CD4-positive, alpha-beta T cell (primary cell): ENCODE measurements around the gene IGFBP4. TPM values are rescaled to one million over a fixed set of nuclear protein-coding genes. Genes with fewer than 3 reads are reported as not detected.

Source experiments
- ATAC-seq: fragments of 200-7000 bp; cut with Tn5 transposase; one replicate; pipeline ENCODE4 v1.10.0; 2022; ENCODE audit warnings: mild to moderate bottlenecking; ENCODE audit not compliant: poor library complexity
- CTCF ChIA-PET: fragments of 350-600 bp; sonication (Branson Sonifier 250); formaldehyde crosslinking; loops from one replicate; lab custom pipeline; 2021; ENCODE audit warnings: antibody characterized with exemption, inconsistent platforms; lab: Charles Lee
- POLR2A ChIA-PET: fragments of 350-600 bp; sonication (Branson Sonifier 250); formaldehyde crosslinking; loops from one replicate; lab custom pipeline; 2021; ENCODE audit warnings: antibody characterized with exemption, inconsistent platforms; lab: Charles Lee
- DNase-seq, 14 experiments: peaks; one replicate each; pipeline ENCODE4 v3.0.0-alpha.2; 2013 to 2020; ENCODE audit warnings: mixed read lengths in 2 of 14
- H3K27ac ChIP-seq, 2 donors: one replicate each; pipeline versions ENCODE4 v1.5.1 to v1.7.0; 2013; ENCODE audit warnings: low read length in 2 of 2, low read depth in 1 of 2, mild to moderate bottlenecking in 1 of 2
- H3K27me3 ChIP-seq, 2 experiments: 1 replicate in 1 of 2; 2 replicates in 1 of 2; pipeline versions ENCODE4 v1.6.1 to v1.7.0; 2013; ENCODE audit warnings: low read length in 2 of 2, control low read depth in 1 of 2, mild to moderate bottlenecking in 1 of 2, moderate library complexity in 1 of 2; ENCODE audit not compliant: insufficient read depth in 2 of 2, control insufficient read depth in 1 of 2
- H3K36me3 ChIP-seq: one replicate; pipeline ENCODE4 v1.6.1; 2013; ENCODE audit warnings: low read length, control low read depth; ENCODE audit not compliant: insufficient read depth
- H3K4me1 ChIP-seq: one replicate; pipeline ENCODE4 v1.6.1; 2013; ENCODE audit warnings: low read length, control low read depth; ENCODE audit not compliant: insufficient read depth
- H3K4me3 ChIP-seq: one replicate; pipeline ENCODE4 v1.5.1; 2013; ENCODE audit warnings: mild to moderate bottlenecking, low read length, moderate library complexity
- H3K9me3 ChIP-seq, 2 experiments: 1 replicate in 1 of 2; 2 replicates in 1 of 2; pipeline versions ENCODE4 v1.6.1 to v1.7.0; 2013; ENCODE audit warnings: low read length in 2 of 2, mild to moderate bottlenecking in 2 of 2, control low read depth in 1 of 2, moderate library complexity in 1 of 2; ENCODE audit not compliant: control insufficient read depth in 1 of 2, insufficient read depth in 1 of 2
- H3K27ac Mint-ChIP-seq: one replicate; pipeline ENCODE4 v1.8.0; 2020; ENCODE audit warnings: mixed read lengths
- H3K27me3 Mint-ChIP-seq: one replicate; pipeline ENCODE4 v1.8.0; 2021; ENCODE audit warnings: mixed read lengths
- H3K36me3 Mint-ChIP-seq: one replicate; pipeline ENCODE4 v1.8.0; 2021; ENCODE audit warnings: low read depth, mixed read lengths
- H3K4me1 Mint-ChIP-seq: one replicate; pipeline ENCODE4 v1.8.0; 2021; ENCODE audit warnings: low read depth, mixed read lengths
- H3K4me3 Mint-ChIP-seq: one replicate; pipeline ENCODE4 v1.8.0; 2020; ENCODE audit warnings: mild to moderate bottlenecking, mixed read lengths
- H3K9me3 Mint-ChIP-seq: one replicate; pipeline ENCODE4 v1.8.0; 2020; ENCODE audit warnings: mixed read lengths
- intact Hi-C, 2 experiments: fragments of 100-400 bp; cut with DNase I in 1 of 2; cut with micrococcal nuclease in 1 of 2; formaldehyde crosslinking; loops; one replicate each; pipeline versions ENCODE4 v1.15.1 to v1.9.0; 2023 to 2025; cut with DNase I, micrococcal nuclease
- total RNA-seq, 174 experiments: library from RNA in 2 of 174; stranded (reverse) in 2 of 174; gene quantifications; one replicate each; pipeline ENCODE4 v1.2.3 and lab custom pipeline; 2021 to 2026
- TF ChIP-seq, protein P1 (sequence below): fragments of 200-600 bp; IDR thresholded peaks from one replicate; pipeline ENCODE4 v1.8.0; 2022; ENCODE audit warnings: antibody characterized with exemption, mild to moderate bottlenecking

The IGFBP4 gene
- total RNA-seq, 2 experiments from 2014 or later, result 2.5 to 2.6 TPM

DNA sequence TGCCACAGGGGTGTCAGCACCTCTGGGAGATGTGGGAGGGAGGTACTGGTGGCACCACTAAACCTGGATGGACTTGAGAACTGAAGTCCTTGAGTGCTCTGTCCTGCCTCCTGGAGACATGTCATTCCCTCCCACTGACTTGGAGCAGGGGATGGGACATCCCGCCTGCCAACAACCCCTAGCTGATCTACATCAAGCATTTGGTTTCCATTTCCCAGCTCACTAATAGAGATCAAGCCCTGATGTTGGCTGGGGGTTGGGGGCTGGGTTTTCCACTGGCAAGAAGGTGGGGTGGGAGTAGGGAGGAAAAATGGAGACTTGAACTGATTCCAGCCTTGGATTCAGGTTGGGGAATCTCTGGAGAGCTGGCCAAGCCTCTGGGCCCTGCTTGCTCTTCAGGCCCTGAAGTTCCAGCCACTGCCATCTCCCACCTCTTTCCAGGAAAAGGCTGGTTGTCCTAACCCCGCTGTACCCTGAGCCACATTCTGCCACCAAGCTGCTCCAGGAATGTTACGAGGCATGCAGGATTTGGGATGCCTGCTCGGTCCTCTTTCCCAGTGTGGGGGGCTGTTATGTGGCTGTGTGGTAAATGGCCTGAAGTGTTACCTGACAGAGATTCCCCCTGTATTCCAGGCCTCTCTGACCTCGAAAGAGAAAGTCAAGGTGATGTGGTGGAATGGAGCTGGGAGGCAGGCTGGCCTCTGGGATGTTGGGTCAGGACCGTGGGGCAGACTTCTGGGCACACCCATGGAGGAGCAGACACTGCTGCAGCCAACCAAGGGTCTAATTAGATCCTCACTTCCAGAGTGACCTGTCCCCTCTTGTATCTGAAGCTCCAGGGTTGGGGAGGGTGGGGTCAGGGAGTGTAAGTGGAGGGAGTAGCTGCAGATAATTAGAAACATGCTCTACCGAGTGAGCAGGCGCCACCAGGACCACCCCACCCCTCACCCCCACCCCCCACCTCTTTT is 16.7 kb downstream of the IGFBP4 start:
- Mint-ChIP-seq H3K9me3 (no peaks in the 10 kb centered on the region), H3K27ac (no peak overlapping the region), H3K4me1 (no peaks in the 10 kb centered on the region), H3K4me3 (no peak overlapping the region), H3K36me3 (no peaks in the 10 kb centered on the region), H3K27me3 (no peaks in the 10 kb centered on the region)
- Histone ChIP-seq H3K27me3 (no peaks in the 10 kb centered on the region), H3K4me3 (no peak overlapping the region), H3K36me3 (no peaks in the 10 kb centered on the region), H3K9me3 (no peaks in the 10 kb centered on the region), H3K4me1 (no peaks in the 10 kb centered on the region), H3K27ac (no peak overlapping the region)
- DNase-seq, result no peak
- POLR2A ChIA-PET, result interaction anchor here (1.1 kb wide), 1 partner anchor 24 kb away, joined by 3 read pairs; no protein-coding TSS in a partner anchor
- CTCF ChIA-PET, result no interaction called here
- TF ChIP-seq, protein P1, sequence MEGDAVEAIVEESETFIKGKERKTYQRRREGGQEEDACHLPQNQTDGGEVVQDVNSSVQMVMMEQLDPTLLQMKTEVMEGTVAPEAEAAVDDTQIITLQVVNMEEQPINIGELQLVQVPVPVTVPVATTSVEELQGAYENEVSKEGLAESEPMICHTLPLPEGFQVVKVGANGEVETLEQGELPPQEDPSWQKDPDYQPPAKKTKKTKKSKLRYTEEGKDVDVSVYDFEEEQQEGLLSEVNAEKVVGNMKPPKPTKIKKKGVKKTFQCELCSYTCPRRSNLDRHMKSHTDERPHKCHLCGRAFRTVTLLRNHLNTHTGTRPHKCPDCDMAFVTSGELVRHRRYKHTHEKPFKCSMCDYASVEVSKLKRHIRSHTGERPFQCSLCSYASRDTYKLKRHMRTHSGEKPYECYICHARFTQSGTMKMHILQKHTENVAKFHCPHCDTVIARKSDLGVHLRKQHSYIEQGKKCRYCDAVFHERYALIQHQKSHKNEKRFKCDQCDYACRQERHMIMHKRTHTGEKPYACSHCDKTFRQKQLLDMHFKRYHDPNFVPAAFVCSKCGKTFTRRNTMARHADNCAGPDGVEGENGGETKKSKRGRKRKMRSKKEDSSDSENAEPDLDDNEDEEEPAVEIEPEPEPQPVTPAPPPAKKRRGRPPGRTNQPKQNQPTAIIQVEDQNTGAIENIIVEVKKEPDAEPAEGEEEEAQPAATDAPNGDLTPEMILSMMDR, result no peak
- intact Hi-C loops, result no loop called here
- ATAC-seq, result no peak

DNA sequence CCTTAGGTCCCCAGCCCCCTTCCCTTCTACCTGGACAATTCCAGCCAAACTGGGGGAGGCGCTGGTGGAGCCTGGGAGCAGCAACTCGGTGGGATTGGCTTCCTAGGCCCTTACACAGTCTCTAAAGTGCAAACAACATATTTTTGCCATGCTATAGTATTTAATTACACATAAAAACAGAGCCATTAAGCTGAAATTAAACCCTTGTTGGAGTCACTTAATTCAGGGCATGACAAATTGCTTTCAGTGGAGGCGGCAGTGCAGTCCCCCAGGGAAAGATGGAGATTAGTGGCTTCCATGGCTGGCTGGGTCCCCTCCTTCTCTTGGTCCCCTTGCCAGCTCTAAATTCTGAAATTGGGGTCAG is 17.3 kb downstream of the IGFBP4 start:
- H3K4me1 ChIP-seq, result no peaks in the 10 kb centered on the region
- H3K9me3 Mint-ChIP-seq, result no peaks in the 10 kb centered on the region
- no peak overlapping the region for H3K4me3 Mint-ChIP-seq
- H3K4me3 ChIP-seq, result no peak overlapping the region
- ATAC-seq (no peak), DNase-seq (no peak)
- TF ChIP-seq, protein P1, result no peak
- H3K27me3 Mint-ChIP-seq, result no peaks in the 10 kb centered on the region
- H3K27ac ChIP-seq, result no peak overlapping the region
- no peaks in the 10 kb centered on the region for H3K9me3 ChIP-seq
- intact Hi-C loops, result no loop called here
- no peaks in the 10 kb centered on the region for H3K27me3 ChIP-seq
- H3K36me3 ChIP-seq, result no peaks in the 10 kb centered on the region
- ChIA-PET POLR2A (interaction anchor here (0.6 to 1.1 kb wide), 2 partner anchors 24 to 188 kb away, joined by 3 read pairs; no protein-coding TSS in a partner anchor), CTCF (no interaction called here)
- H3K36me3 Mint-ChIP-seq, result no peaks in the 10 kb centered on the region
- no peak overlapping the region for H3K27ac Mint-ChIP-seq
- no peaks in the 10 kb centered on the region for H3K4me1 Mint-ChIP-seq

DNA sequence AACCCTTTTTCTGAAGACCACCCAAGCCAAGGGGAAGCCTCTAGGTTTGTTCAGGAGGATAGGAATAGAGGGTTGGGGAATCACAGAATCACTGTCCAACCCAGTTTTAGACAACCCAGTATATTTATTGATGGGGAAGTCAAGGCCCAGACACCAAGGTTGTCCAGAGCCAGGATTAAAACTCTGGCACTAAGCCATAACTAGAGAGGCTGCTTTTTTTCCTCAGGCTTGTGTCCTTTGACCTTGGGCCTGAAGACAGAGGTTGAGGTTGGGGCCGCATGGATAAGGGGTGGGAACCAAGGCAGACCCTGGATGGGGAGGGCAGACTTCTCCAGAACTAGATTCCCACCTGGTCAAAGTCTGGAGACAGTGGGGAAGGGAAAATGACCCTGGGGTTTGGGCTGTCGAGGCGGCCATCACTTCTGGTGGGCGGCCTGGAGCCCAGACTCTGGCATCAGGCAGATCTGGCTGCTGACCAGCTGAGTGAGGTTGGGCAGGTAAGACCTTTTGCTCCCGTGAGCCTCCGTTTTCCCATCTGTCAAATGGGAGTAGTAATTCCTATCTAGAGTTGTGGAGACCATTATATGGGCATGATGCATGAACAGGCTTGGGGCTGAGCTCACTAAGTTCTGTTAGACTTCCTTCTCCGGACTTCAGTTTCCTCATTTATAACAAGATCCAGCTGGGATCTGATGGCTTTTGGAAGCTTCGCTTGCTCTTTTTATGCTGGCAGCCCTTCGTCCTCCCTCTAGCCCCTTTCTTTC is 17.9 kb downstream of the IGFBP4 start:
- Mint-ChIP-seq H3K27ac (no peak overlapping the region), H3K4me1 (no peaks in the 10 kb centered on the region), H3K27me3 (no peaks in the 10 kb centered on the region), H3K9me3 (no peaks in the 10 kb centered on the region), H3K36me3 (no peaks in the 10 kb centered on the region), H3K4me3 (no peak overlapping the region)
- H3K4me1 ChIP-seq, result no peaks in the 10 kb centered on the region
- TF ChIP-seq, protein P1, result no peak
- CTCF ChIA-PET, result no interaction called here
- no peak for DNase-seq
- POLR2A ChIA-PET, result interaction anchor here (0.6 to 1.1 kb wide), 2 partner anchors 23 to 187 kb away, joined by 3 read pairs; no protein-coding TSS in a partner anchor
- ATAC-seq, result no peak
- H3K36me3 ChIP-seq, result no peaks in the 10 kb centered on the region
- intact Hi-C loops, result no loop called here
- no peaks in the 10 kb centered on the region for H3K27me3 ChIP-seq
- no peak overlapping the region for H3K4me3 ChIP-seq
- no peak overlapping the region for H3K27ac ChIP-seq
- H3K9me3 ChIP-seq, result no peaks in the 10 kb centered on the region
